ENCODE measurements around the gene CHMP6.

GRCh38 chr17:80964544-80964856 is 27.1 kb upstream of the CHMP6 start:
- no peak for TF ChIP-seq CTCF (IDR thresholded peaks at IDR 0.05)
- no peak for TF ChIP-seq POLR2AphosphoS5 (IDR thresholded peaks at IDR 0.05)

Data from breast epithelium (tissue), 3 donors.